H1 (cell line): ENCODE data around the gene PACC1. TPM values are rescaled to one million over a fixed set of nuclear protein-coding genes. Genes with fewer than 3 reads are reported as not detected.

ENCODE experiments used
- ATF2 ChIP-seq: IDR thresholded peaks from 2 replicates; pipeline ENCODE4 v1.6.1; 2012; ENCODE audit warnings: low read length, inconsistent platforms
- CHD7 ChIP-seq: fragments of 300-600 bp; sonication (generic); IDR thresholded peaks from 2 replicates; pipeline ENCODE4 v1.7.1; 2012; ENCODE audit warnings: low read length, moderate library complexity, mild to moderate bottlenecking, inconsistent platforms; ENCODE audit not compliant: insufficient replicate concordance
- EGR1 ChIP-seq: IDR thresholded peaks from 2 replicates; pipeline ENCODE4 v1.6.1; 2011; ENCODE audit warnings: low read depth, low read length, borderline replicate concordance
- GTF2F1 ChIP-seq: IDR thresholded peaks from 2 replicates; pipeline ENCODE4 v1.6.1; 2012; ENCODE audit warnings: low read depth, low read length, improper control_type of control experiment, borderline replicate concordance
- JUN ChIP-seq: IDR thresholded peaks from 2 replicates; pipeline ENCODE4 v1.6.1; 2011; ENCODE audit warnings: low read depth, mild to moderate bottlenecking, improper control_type of control experiment, low read length
- MAX ChIP-seq: IDR thresholded peaks from 2 replicates; pipeline ENCODE4 v1.6.1; 2012; ENCODE audit warnings: inconsistent platforms
- POLR2A ChIP-seq, 2 experiments: IDR thresholded peaks; 1 replicate in 1 of 2; 2 replicates in 1 of 2; pipeline ENCODE4 v1.6.1; 2011; ENCODE audit warnings: low read depth in 2 of 2, low read length in 2 of 2, mild to moderate bottlenecking in 2 of 2; ENCODE audit errors: control extremely low read depth in 1 of 2
- POLR2AphosphoS5 ChIP-seq: IDR thresholded peaks from 2 replicates; pipeline ENCODE4 v1.6.1; 2011; ENCODE audit warnings: low read depth, low read length
- RXRA ChIP-seq: IDR thresholded peaks from 2 replicates; pipeline ENCODE4 v1.6.1; 2011; ENCODE audit warnings: low read depth, mild to moderate bottlenecking, low read length, moderate library complexity; ENCODE audit not compliant: insufficient read depth
- SP1 ChIP-seq: IDR thresholded peaks from 2 replicates; pipeline ENCODE4 v1.6.1; 2011; ENCODE audit warnings: low read depth, low read length
- SP2 ChIP-seq: IDR thresholded peaks from 2 replicates; pipeline ENCODE4 v1.6.1; 2012; ENCODE audit warnings: mild to moderate bottlenecking, low read length, inconsistent platforms
- polyA plus RNA-seq, 7 experiments: library from polyadenylated mRNA; depleted of rRNA in 3 of 7; stranded (reverse) in 5 of 7; unstranded in 2 of 7; fragments of >200 nt in 5 of 7; fragments of 200-250 nt in 2 of 7; gene quantifications; 1 replicate in 5 of 7; 2 replicates in 1 of 7; 4 replicates in 1 of 7; pipeline versions ENCODE4 v1.2.1 to v1.2.3, GENCODE V29; 2011 to 2013; ENCODE audit warnings: missing spikeins in 2 of 7, mixed read lengths in 2 of 7
- total RNA-seq: library from RNA; stranded (reverse); fragmentation: NEBNext Ultra II Directional; extraction: Animal tissue kit (Norgen Biotek cat#: 25700); gene quantifications from 2 replicates; pipeline ENCODE4 v1.2.1, GENCODE V29; 2021

PACC1 gene
- total and polyA plus RNA-seq, 2 of the 8 experiments (the other 6 are each of a cell fraction or from before 2014, with no cell fraction given) = 18.8 to 23.5 TPM

GRCh38 chr1:212447478-212447877 is 32.8 kb upstream of the PACC1 start (continued):
- TF ChIP-seq CHD7 (no peak), POLR2AphosphoS5 (no peak), RXRA (no peak), MAX (no peak), ATF2 (no peak), SP1 (no peak), SP2 (no peak), POLR2A (IDR thresholded peaks at IDR 0.05; ENCODE audit: control extremely low read depth in 1 of 2, low read depth in 2 of 2, low read length in 2 of 2) (no peak), JUN (no peak), EGR1 (no peak), GTF2F1 (no peak)
